Stimulated activated CD4-positive, alpha-beta T cell treated with anti-CD3 and anti-CD28 coated beads, Interleukin-1b, Interleukin-23, amount 100 ng/mL, for 24 hours (primary cell): ENCODE measurements around the gene TNNI3K.

Experiments
- DNase-seq, 4 experiments: peaks; one replicate each; pipeline ENCODE4 v3.0.0-alpha.2; 2020; ENCODE audit warnings: low read depth in 4 of 4, low spot score in 1 of 4

TNNI3K gene

GRCh38 chr1:74380252-74380651 is 145.1 kb downstream of the TNNI3K start:
- no peak for DNase-seq

GRCh38 chr1:74388855-74389254 is 153.7 kb downstream of the TNNI3K start:
- DNase-seq = no peak

GRCh38 chr1:74392186-74392585 is 157.0 kb downstream of the TNNI3K start:
- no peak for DNase-seq

- no peak for DNase-seq
Measured at GRCh38 chr1:74392840-74393239, 157.7 kb downstream of the TNNI3K start.

- no peak for DNase-seq
Measured at GRCh38 chr1:74395571-74395970, 160.4 kb downstream of the TNNI3K start.

GRCh38 chr1:74396462-74396861 is 161.3 kb downstream of the TNNI3K start:
- DNase-seq = no peak

- no peak for DNase-seq
Measured at GRCh38 chr1:74396933-74397332, 161.7 kb downstream of the TNNI3K start.

GRCh38 chr1:74399249-74399648 is 164.1 kb downstream of the TNNI3K start:
- DNase-seq = no peak

GRCh38 chr1:74402873-74403272 is 167.7 kb downstream of the TNNI3K start:
- DNase-seq = no peak

GRCh38 chr1:74403606-74404005 is 168.4 kb downstream of the TNNI3K start:
- DNase-seq = no peak

- DNase-seq = no peak
Measured at GRCh38 chr1:74406759-74407158, 171.6 kb downstream of the TNNI3K start.

GRCh38 chr1:74407902-74408301 is 172.7 kb downstream of the TNNI3K start:
- no peak for DNase-seq

- no peak for DNase-seq
Measured at GRCh38 chr1:74412244-74412643, 177.1 kb downstream of the TNNI3K start.

GRCh38 chr1:74415935-74416334 is 180.7 kb downstream of the TNNI3K start:
- no peak for DNase-seq

- DNase-seq = no peak
Measured at GRCh38 chr1:74419611-74420010, 184.4 kb downstream of the TNNI3K start.

- no peak for DNase-seq
Measured at GRCh38 chr1:74420467-74420866, 185.3 kb downstream of the TNNI3K start.

GRCh38 chr1:74422421-74423292 is 187.5 kb downstream of the TNNI3K start:
- DNase-seq = no peak

GRCh38 chr1:74423471-74423870 is 188.3 kb downstream of the TNNI3K start:
- no peak for DNase-seq

- no peak for DNase-seq
Measured at GRCh38 chr1:74425676-74426075, 190.5 kb downstream of the TNNI3K start.

GRCh38 chr1:74426208-74426937 is 191.2 kb downstream of the TNNI3K start:
- DNase-seq = no peak

- no peak for DNase-seq
Measured at GRCh38 chr1:74427681-74428080, 192.5 kb downstream of the TNNI3K start.

- no peak for DNase-seq
Measured at GRCh38 chr1:74429580-74429979, 194.4 kb downstream of the TNNI3K start.
